ENCODE measurements around the gene SHISA2.

The SHISA2 gene

DNA sequence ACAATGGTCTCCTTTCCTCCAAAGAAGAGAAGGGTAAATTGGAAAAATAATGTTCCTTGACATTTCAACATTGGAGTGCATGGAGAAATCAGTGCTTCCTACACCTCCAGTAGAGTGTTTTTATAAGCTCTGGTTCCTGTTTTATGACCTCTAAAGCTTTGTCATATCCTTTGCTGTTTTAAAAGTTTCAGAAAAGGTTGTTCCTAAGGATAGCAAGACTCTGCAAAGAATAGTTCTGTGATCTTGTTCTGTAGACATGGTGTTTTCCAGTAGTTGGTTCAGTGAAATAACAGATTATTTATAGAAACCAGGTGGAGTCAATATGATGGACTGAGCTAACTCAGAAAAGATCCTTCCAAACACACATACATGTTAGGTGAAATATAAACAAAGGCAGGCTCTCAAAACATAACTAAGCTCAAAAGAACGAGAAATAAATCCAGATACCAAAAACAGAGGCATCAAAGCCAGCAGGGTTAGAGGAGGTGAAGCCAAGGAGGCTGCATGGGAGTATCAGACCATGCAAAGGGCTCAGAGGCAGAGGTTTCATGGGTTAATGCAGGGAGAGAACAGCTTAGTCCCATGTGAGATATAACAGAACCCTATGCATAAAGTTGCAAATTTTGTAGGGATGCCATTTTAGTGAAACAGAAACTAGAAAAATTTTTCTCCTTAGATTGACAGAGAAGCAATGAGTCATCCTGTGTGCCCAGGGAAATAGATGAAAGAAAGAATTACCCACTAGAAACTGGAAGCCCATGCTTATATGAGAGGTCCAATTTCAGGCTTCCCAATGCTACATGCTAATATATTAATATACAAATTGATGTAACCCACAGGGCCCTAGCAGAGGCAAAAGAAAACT is 44.3 kb downstream of the SHISA2 start:
- peaks cover 3% of the 10 kb centered on the region; the same call in 1 of the 2 replicates for H3K27me3 ChIP-seq (ENCODE audit: insufficient read depth, low read length)
- no peaks in the 10 kb centered on the region for H3K79me2 ChIP-seq (ENCODE audit: control insufficient read depth, insufficient read depth, low read length, unreplicated experiment)
- no peaks in the 10 kb centered on the region for H3K36me3 ChIP-seq (ENCODE audit: insufficient read depth, low read length)
- H2AFZ ChIP-seq (ENCODE audit: low read length, unreplicated experiment): peak overlapping the region; percentile 50
- no peak overlapping the region for H3K27ac ChIP-seq (ENCODE audit: low read depth, low read length)
- H3K4me1 ChIP-seq (ENCODE audit: control insufficient read depth, insufficient read depth, low read length, unreplicated experiment): peaks cover 4% of the 10 kb centered on the region
- no peak overlapping the region for H3K4me3 ChIP-seq (ENCODE audit: low read depth, low read length)

All from ACC112 (cell line).